Peyer's patch (tissue), 4 donors: ENCODE data around the gene DOHH.

Experiments used
- CTCF ChIP-seq, 6 experiments: fragments of 450-650 bp in 4 of 6; fragments of 200-600 bp in 2 of 6; sonication (generic) in 1 of 6; IDR thresholded peaks; one replicate each; pipeline ENCODE4 v1.5.1; 2017 to 2019; ENCODE audit warnings: antibody characterized with exemption in 6 of 6, mild to moderate bottlenecking in 3 of 6, moderate library complexity in 1 of 6
- POLR2A ChIP-seq, 2 donors: fragments of 450-650 bp; IDR thresholded peaks; one replicate each; pipeline ENCODE4 v1.5.1; 2017; ENCODE audit warnings: antibody characterized with exemption in 2 of 2, mild to moderate bottlenecking in 2 of 2, moderate library complexity in 2 of 2

- TF ChIP-seq CTCF (IDR thresholded peaks at IDR 0.05) (no peak), POLR2A (IDR thresholded peaks at IDR 0.05) (no peak)
Measured at GRCh38 chr19:3469638-3470499, 30.6 kb downstream of the DOHH start.
